Activated CD4-positive, alpha-beta T cell treated with anti-CD3 and anti-CD28 coated beads for 4 hours (primary cell): Measurements from ENCODE around the gene DGKI.

Experiments used
- DNase-seq, 2 donors: peaks; one replicate each; pipeline ENCODE4 v3.0.0-alpha.2; 2020

Gene DGKI

GRCh38 chr7:137846827-137847567 lies at the start of gene DGKI:
TSS of gene DGKI (minus strand) at chr7:137846974.
- no peak for DNase-seq

GRCh38 chr7:137895301-137896221 lies 48.8 kb upstream of the DGKI start:
- no peak for DNase-seq

GRCh38 chr7:137893143-137893742 lies 46.5 kb upstream of the DGKI start:
- no peak for DNase-seq

- no peak for DNase-seq
These were observed 44.4 kb upstream of the DGKI start for GRCh38 chr7:137891016-137891655.

- no peak for DNase-seq
These were observed 43.7 kb upstream of the DGKI start for GRCh38 chr7:137890449-137890921.

- no peak for DNase-seq
These were observed 41.5 kb upstream of the DGKI start for GRCh38 chr7:137888241-137888640.

GRCh38 chr7:137886746-137887145 lies 40.0 kb upstream of the DGKI start:
- DNase-seq, result no peak

- DNase-seq, result no peak
These were observed 39.5 kb upstream of the DGKI start for GRCh38 chr7:137886281-137886680.

GRCh38 chr7:137885678-137886077 lies 38.9 kb upstream of the DGKI start:
- no peak for DNase-seq

GRCh38 chr7:137882806-137883205 lies 36.0 kb upstream of the DGKI start:
- DNase-seq, result no peak

- no peak for DNase-seq
These were observed 35.5 kb upstream of the DGKI start for GRCh38 chr7:137882261-137882668.

GRCh38 chr7:137881607-137882260 lies 35.0 kb upstream of the DGKI start:
- DNase-seq, result no peak

GRCh38 chr7:137880432-137880831 lies 33.7 kb upstream of the DGKI start:
- no peak for DNase-seq

GRCh38 chr7:137879357-137880158 lies 32.8 kb upstream of the DGKI start:
- DNase-seq, result no peak

GRCh38 chr7:137878333-137878961 lies 31.7 kb upstream of the DGKI start:
- DNase-seq, result no peak

GRCh38 chr7:137877027-137877675 lies 30.4 kb upstream of the DGKI start:
- DNase-seq, result no peak

- DNase-seq, result no peak
These were observed 29.0 kb upstream of the DGKI start for GRCh38 chr7:137875746-137876145.

GRCh38 chr7:137873979-137874777 lies 27.4 kb upstream of the DGKI start:
- DNase-seq, result no peak

- no peak for DNase-seq
These were observed 26.8 kb upstream of the DGKI start for GRCh38 chr7:137873524-137873923.
